ENCODE measurements around the gene MED29. TPM values are rescaled to one million over a fixed set of nuclear protein-coding genes. Genes with fewer than 3 reads are reported as not detected.

MED29 gene
- total and polyA plus RNA-seq, 2 of the 13 experiments (the other 11 are each of a cell fraction or from before 2014, with no cell fraction given) = 14.0 to 19.7 TPM

- TF ChIP-seq GABPA (IDR thresholded peaks at IDR 0.05; ENCODE audit: low read depth, low read length) (no peak), GABPA (CRISPR knock-in tag; IDR thresholded peaks at IDR 0.05; ENCODE audit: low read depth) (no peak), IKZF1 (IDR thresholded peaks at IDR 0.05) (no peak), ATF4 (CRISPR knock-in tag; IDR thresholded peaks at IDR 0.05) (no peak), ZNF589 (CRISPR knock-in tag; conservative IDR thresholded peaks at IDR 0.05) (no peak), ZNF160 (CRISPR knock-in tag; IDR thresholded peaks at IDR 0.05) (no peak), POGK (CRISPR knock-in tag; conservative IDR thresholded peaks at IDR 0.05) (no peak), ZNF749 (CRISPR knock-in tag; IDR thresholded peaks at IDR 0.05; ENCODE audit: borderline replicate concordance) (no peak), ZSCAN25 (CRISPR knock-in tag; IDR thresholded peaks at IDR 0.05) (no peak), ZSCAN9 (CRISPR knock-in tag; IDR thresholded peaks at IDR 0.05; ENCODE audit: borderline replicate concordance) (no peak), U2AF1 (optimal IDR thresholded peaks at IDR 0.05; ENCODE audit: low read depth, low read length) (no peak), RBM39 (IDR thresholded peaks at IDR 0.05; ENCODE audit: low read depth, low read length, poor library complexity, severe bottlenecking) (peak; percentile 54), BCL3 (CRISPR knock-in tag; IDR thresholded peaks at IDR 0.05) (no peak), ZNF333 (CRISPR knock-in tag; IDR thresholded peaks at IDR 0.05; ENCODE audit: borderline replicate concordance) (no peak), ZHX1 (CRISPR knock-in tag; IDR thresholded peaks at IDR 0.05; ENCODE audit: low read depth) (no peak), FIP1L1 (IDR thresholded peaks at IDR 0.05; ENCODE audit: borderline replicate concordance, insufficient read depth, low read depth, low read length) (no peak), ETV6 (CRISPR knock-in tag; conservative IDR thresholded peaks at IDR 0.05) (no peak), DMTF1 (CRISPR knock-in tag; IDR thresholded peaks at IDR 0.05) (no peak), ZNF644 (CRISPR knock-in tag; IDR thresholded peaks at IDR 0.05; ENCODE audit: low read depth) (no peak), NCOA2 (CRISPR knock-in tag; IDR thresholded peaks at IDR 0.05) (no peak), ZFP1 (CRISPR knock-in tag; IDR thresholded peaks at IDR 0.05) (no peak)
Observed at GRCh38 chr19:39407410-39407659, 16.2 kb downstream of the MED29 start (continued).

All from HepG2 (cell line).